Vagina (tissue), 2 donors: ENCODE data around the gene KRT86.

Experiments used
- CTCF ChIP-seq, 3 experiments: fragments of 450-650 bp in 2 of 3; fragments of 200-600 bp in 1 of 3; sonication (generic) in 1 of 3; IDR thresholded peaks; one replicate each; pipeline ENCODE4 v1.5.1; 2017 to 2019; ENCODE audit warnings: antibody characterized with exemption in 3 of 3, mild to moderate bottlenecking in 2 of 3, moderate library complexity in 2 of 3
- POLR2A ChIP-seq, 2 donors: fragments of 450-650 bp; IDR thresholded peaks; one replicate each; pipeline ENCODE4 v1.6.1; 2017; ENCODE audit warnings: antibody characterized with exemption in 2 of 2, mild to moderate bottlenecking in 2 of 2, moderate library complexity in 2 of 2

DNA sequence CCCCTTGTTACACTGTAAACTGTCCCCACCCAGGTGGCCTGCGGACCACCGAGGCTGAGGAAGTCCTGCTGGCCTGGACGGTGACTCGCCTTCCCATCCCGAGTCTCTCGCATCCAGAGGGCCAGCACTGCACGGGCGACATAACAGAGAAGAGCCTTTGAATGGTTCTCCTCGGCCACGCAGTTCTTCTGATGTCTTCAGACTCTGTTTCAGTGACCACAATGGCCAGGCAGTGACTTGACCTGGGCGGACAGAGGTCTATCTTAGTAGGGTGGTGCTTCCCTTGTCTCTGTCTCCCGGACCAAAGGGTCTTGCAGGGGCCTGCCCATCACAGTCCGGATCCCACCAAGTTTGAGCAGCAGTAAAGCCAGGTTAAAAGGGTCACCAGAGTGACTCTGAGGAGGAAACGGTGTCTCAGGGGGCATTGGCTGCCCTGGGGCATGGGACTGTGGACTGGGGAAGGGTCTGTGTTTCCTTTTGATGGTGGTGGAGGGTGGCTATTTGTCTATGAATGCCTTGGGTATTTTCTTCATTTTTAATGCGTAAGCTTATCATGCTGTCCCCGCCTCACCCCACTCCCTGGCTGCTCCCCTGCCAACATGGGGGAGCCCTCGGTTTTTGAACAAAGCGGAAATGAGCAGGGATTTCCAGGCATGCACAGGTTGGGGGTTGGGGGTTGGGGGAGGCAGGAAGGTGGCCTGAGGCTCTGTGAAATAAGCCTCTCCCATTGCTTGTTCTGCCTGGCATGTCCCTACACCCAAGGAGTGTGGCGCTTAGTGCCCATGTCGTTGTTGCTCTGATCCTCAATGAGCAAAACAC lies 82.5 kb downstream of the KRT86 start:
- TF ChIP-seq CTCF (IDR thresholded peaks at IDR 0.05), result no peak
- no peak for TF ChIP-seq POLR2A (IDR thresholded peaks at IDR 0.05)
